IMR-90 (cell line): ENCODE data around the gene TACC2.

Experiments used
- BHLHE40 ChIP-seq: fragments of 150-350 bp; IDR thresholded peaks from 2 replicates; pipeline ENCODE4 v1.6.1; 2016; ENCODE audit warnings: mild to moderate bottlenecking, low read depth, low read length
- CEBPB ChIP-seq: IDR thresholded peaks from 2 replicates; pipeline ENCODE4 v1.6.1; 2012; ENCODE audit warnings: low read depth, low read length, improper control_type of control experiment
- CHD1 ChIP-seq: IDR thresholded peaks from 2 replicates; pipeline ENCODE4 v1.6.1; 2012; ENCODE audit warnings: low read depth, low read length, improper control_type of control experiment
- CTCF ChIP-seq: conservative IDR thresholded peaks from 2 replicates; pipeline ENCODE4 v1.5.1; 2012; ENCODE audit warnings: mild to moderate bottlenecking, low read depth, low read length, improper control_type of control experiment
- FOS ChIP-seq: fragments of 150-350 bp; IDR thresholded peaks from 2 replicates; pipeline ENCODE4 v1.6.1; 2016; ENCODE audit warnings: low read depth, low read length
- MAZ ChIP-seq: IDR thresholded peaks from 2 replicates; pipeline ENCODE4 v1.6.1; 2012; ENCODE audit warnings: low read depth, mild to moderate bottlenecking, low read length, improper control_type of control experiment, moderate library complexity, borderline replicate concordance
- MXI1 ChIP-seq: IDR thresholded peaks from 2 replicates; pipeline ENCODE4 v1.6.1; 2012; ENCODE audit warnings: low read depth, mild to moderate bottlenecking, low read length, moderate library complexity, borderline replicate concordance
- NFE2L2 ChIP-seq: fragments of 150-350 bp; IDR thresholded peaks from 2 replicates; pipeline ENCODE4 v1.6.1; 2016; ENCODE audit warnings: low read depth, mild to moderate bottlenecking, low read length
- POLR2A ChIP-seq: IDR thresholded peaks from 2 replicates; pipeline ENCODE4 v1.6.1; 2012; ENCODE audit warnings: mild to moderate bottlenecking, low read depth, low read length
- RAD21 ChIP-seq: IDR thresholded peaks from 2 replicates; pipeline ENCODE4 v1.6.1; 2012; ENCODE audit warnings: low read length, improper control_type of control experiment
- RFX5 ChIP-seq: IDR thresholded peaks from 2 replicates; pipeline ENCODE4 v1.8.0; 2012; ENCODE audit warnings: low read depth, mild to moderate bottlenecking, low read length, moderate library complexity
- SMC3 ChIP-seq: fragments of 150-350 bp; IDR thresholded peaks from 2 replicates; pipeline ENCODE4 v1.6.1; 2016; ENCODE audit warnings: low read depth, mild to moderate bottlenecking, antibody characterized with exemption, low read length, moderate library complexity
- USF2 ChIP-seq: fragments of 150-350 bp; IDR thresholded peaks from 2 replicates; pipeline ENCODE4 v1.6.1; 2017; ENCODE audit warnings: mild to moderate bottlenecking, antibody characterized with exemption, low read length, low read depth

GRCh38 chr10:122047560-122047959 is 58.6 kb downstream of the TACC2 start:
- no peak for TF ChIP-seq CTCF
- TF ChIP-seq POLR2A: no peak
- no peak for TF ChIP-seq RAD21
- TF ChIP-seq MXI1: no peak
- no peak for TF ChIP-seq BHLHE40
- no peak for TF ChIP-seq FOS
- no peak for TF ChIP-seq CHD1
- TF ChIP-seq SMC3: no peak
- TF ChIP-seq MAZ: no peak
- no peak for TF ChIP-seq CEBPB
- no peak for TF ChIP-seq RFX5
- no peak for TF ChIP-seq NFE2L2
- TF ChIP-seq USF2: no peak
